Measurements from ENCODE around the gene WDR64. TPM values are rescaled to one million over a fixed set of nuclear protein-coding genes. Genes with fewer than 3 reads are reported as not detected.
"Not testable (repeated sequence)": the region's sequence is repeated elsewhere in the genome, so short reads cannot be mapped to it uniquely, and the experiment has no call there.

Gene WDR64
- total RNA-seq, 1 donor from 2014 or later, result not detected

- FAIRE-seq, result no peak
- no peak for DNase-seq (ENCODE audit: low spot score in 2 of 2)
These were observed 122.9 kb downstream of the WDR64 start for GRCh38 chr1:241775021-241775420.

GRCh38 chr1:241776911-241777310, 124.8 kb downstream of the WDR64 start:
- FAIRE-seq, result no peak

GRCh38 chr1:241778117-241778516, 126.0 kb downstream of the WDR64 start:
- DNase-seq (ENCODE audit: low spot score in 2 of 2), result no peak
- FAIRE-seq, result no peak

More at GRCh38 chr1:241776911-241777310, 124.8 kb downstream of the WDR64 start:
- no peak for DNase-seq (ENCODE audit: low spot score in 2 of 2)

GRCh38 chr1:241779897-241780296, 127.8 kb downstream of the WDR64 start:
- DNase-seq (ENCODE audit: low spot score in 2 of 2) (no peak), FAIRE-seq (no peak)

- no peak for FAIRE-seq
- no peak for DNase-seq (ENCODE audit: low spot score in 2 of 2)
These were observed 130.3 kb downstream of the WDR64 start for GRCh38 chr1:241782396-241782795.

GRCh38 chr1:241787691-241788090, 135.6 kb downstream of the WDR64 start:
- DNase-seq (ENCODE audit: low spot score in 2 of 2) (no peak), FAIRE-seq (no peak)

- DNase-seq (ENCODE audit: low spot score in 2 of 2), result no peak
- no peak for FAIRE-seq
These were observed 137.0 kb downstream of the WDR64 start for GRCh38 chr1:241789061-241789460.

GRCh38 chr1:241799416-241799815, 147.3 kb downstream of the WDR64 start:
- DNase-seq (ENCODE audit: low spot score in 2 of 2) (no peak), FAIRE-seq (no peak)

GRCh38 chr1:241800640-241801039, 148.6 kb downstream of the WDR64 start:
- FAIRE-seq (no peak), DNase-seq (ENCODE audit: low spot score in 2 of 2) (no peak)

- no peak for FAIRE-seq
These were observed 150.8 kb downstream of the WDR64 start for GRCh38 chr1:241802863-241803262.

GRCh38 chr1:241804706-241805105, 152.6 kb downstream of the WDR64 start:
- DNase-seq (ENCODE audit: low spot score in 2 of 2); FAIRE-seq: not testable (repeated sequence)

More at GRCh38 chr1:241802863-241803262, 150.8 kb downstream of the WDR64 start:
- DNase-seq (ENCODE audit: low spot score in 2 of 2), result no peak

- no peak for FAIRE-seq
- DNase-seq (ENCODE audit: low spot score in 2 of 2), result no peak
These were observed 156.2 kb downstream of the WDR64 start for GRCh38 chr1:241808265-241808664.

- FAIRE-seq (no peak), DNase-seq (ENCODE audit: low spot score in 2 of 2) (no peak)
These were observed 158.8 kb downstream of the WDR64 start for GRCh38 chr1:241810769-241811405.

GRCh38 chr1:241813768-241814320, 161.8 kb downstream of the WDR64 start:
- no peak for DNase-seq (ENCODE audit: low spot score in 2 of 2)

GRCh38 chr1:241816008-241816407, 163.9 kb downstream of the WDR64 start:
- DNase-seq (ENCODE audit: low spot score in 2 of 2) (no peak), FAIRE-seq (no peak)

More at GRCh38 chr1:241813768-241814320, 161.8 kb downstream of the WDR64 start:
- FAIRE-seq, result no peak

GRCh38 chr1:241817331-241817792, 165.3 kb downstream of the WDR64 start:
- FAIRE-seq, result no peak
- no peak for DNase-seq (ENCODE audit: low spot score in 2 of 2)

GRCh38 chr1:241817956-241818612, 166.0 kb downstream of the WDR64 start:
- FAIRE-seq, result no peak
- DNase-seq (ENCODE audit: low spot score in 2 of 2), result no peak

- FAIRE-seq, result no peak
- DNase-seq (ENCODE audit: low spot score in 2 of 2), result no peak
These were observed 167.3 kb downstream of the WDR64 start for GRCh38 chr1:241819340-241819866.

- no peak for FAIRE-seq
- DNase-seq (ENCODE audit: low spot score in 2 of 2), result no peak
These were observed 169.3 kb downstream of the WDR64 start for GRCh38 chr1:241821363-241821762.

GRCh38 chr1:241822846-241823245, 170.8 kb downstream of the WDR64 start:
- DNase-seq (ENCODE audit: low spot score in 2 of 2) (no peak), FAIRE-seq (no peak)

GRCh38 chr1:241823925-241824324, 171.8 kb downstream of the WDR64 start:
- DNase-seq (ENCODE audit: low spot score in 2 of 2), result no peak
- FAIRE-seq, result no peak

All from frontal cortex (tissue), 4 donors.